ENCODE results near the gene VPS33B. TPM values are rescaled to one million over a fixed set of nuclear protein-coding genes. Genes with fewer than 3 reads are reported as not detected.
"Not testable (repeated sequence)": the region's sequence is repeated elsewhere in the genome, so short reads cannot be mapped to it uniquely, and the experiment has no call there.

Gene VPS33B
- total and polyA plus RNA-seq, 2 of the 8 experiments (the other 6 are each of a cell fraction or from before 2014, with no cell fraction given), result 11.8 to 17.3 TPM

- H2BK15ac ChIP-seq (ENCODE audit: low read length); H4K5ac ChIP-seq (ENCODE audit: insufficient read length, low read depth, low read length); H3K23ac ChIP-seq (ENCODE audit: insufficient read length); DNase-seq (ENCODE audit: low read depth in 1 of 2, low spot score in 2 of 2); H3K18ac ChIP-seq (ENCODE audit: extremely low read depth, low read length); H2BK5ac ChIP-seq (ENCODE audit: low read depth, low read length); H3K9ac ChIP-seq (replicated peaks in 1 of 4; ENCODE audit: extremely low read depth in 1 of 4, low read depth in 3 of 4, low read length in 3 of 4); H3K4me2 ChIP-seq (ENCODE audit: insufficient read depth in 1 of 2, low read depth in 2 of 2, low read length in 2 of 2); H3K4me3 ChIP-seq (ENCODE audit: extremely low read depth in 1 of 4, insufficient read depth in 2 of 4, low read depth in 3 of 4, low read length in 4 of 4); H4K8ac ChIP-seq (ENCODE audit: extremely low read depth, insufficient read depth, low read length); H3K79me2 ChIP-seq (ENCODE audit: control insufficient read depth in 1 of 2, insufficient read depth in 2 of 2, low read length in 2 of 2); H2BK20ac ChIP-seq (ENCODE audit: low read length); H3K27ac ChIP-seq (ENCODE audit: low read depth, low read length); H3K14ac ChIP-seq (ENCODE audit: insufficient read length); H3K79me1 ChIP-seq (ENCODE audit: low read depth, low read length); H3K56ac ChIP-seq (replicated peaks; ENCODE audit: insufficient read length, low read depth, low read length); POLR2A ChIA-PET (ENCODE audit: partially characterized antibody); H3K23me2 ChIP-seq (ENCODE audit: low read depth, low read length); H3K4me1 ChIP-seq (replicated peaks in 1 of 4; ENCODE audit: control insufficient read depth in 3 of 4, insufficient read depth in 4 of 4, low read length in 3 of 4); H4K20me1 ChIP-seq (replicated peaks in 1 of 2; ENCODE audit: control insufficient read depth in 1 of 2, insufficient read depth in 2 of 2, low read length in 2 of 2); H4K91ac ChIP-seq (replicated peaks; ENCODE audit: insufficient read length, low read length); H2AK5ac ChIP-seq (ENCODE audit: low read depth, low read length); FAIRE-seq; H3K4ac ChIP-seq (replicated peaks; ENCODE audit: insufficient read length, low read depth, low read length); H2BK120ac ChIP-seq (replicated peaks; ENCODE audit: low read depth, low read length); H3K9me3 ChIP-seq (ENCODE audit: insufficient read depth in 2 of 2, low read depth in 1 of 2, low read length in 1 of 2); H2BK12ac ChIP-seq (ENCODE audit: low read depth, low read length); H3K27me3 ChIP-seq (replicated peaks in 1 of 4; ENCODE audit: control insufficient read depth in 3 of 4, extremely low read depth in 1 of 4, insufficient read depth in 3 of 4, low read length in 3 of 4); H2AFZ ChIP-seq (ENCODE audit: low read length): not testable (repeated sequence)
- peaks cover 0 to 12% (median 6%) of the 10 kb centered on the region in 4 experiments; a peak in 4 of 8 replicates for H3K36me3 ChIP-seq (ENCODE audit: control insufficient read depth in 2 of 4, insufficient read depth in 4 of 4, low read length in 3 of 4)
- CTCF ChIA-PET (ENCODE audit: partially characterized antibody), result interaction anchor here (0.6 to 1.9 kb wide), 2 partner anchors 20 to 265 kb away, joined by 3 to 6 read pairs; no protein-coding TSS in a partner anchor
- WGBS, 2 experiments (ENCODE audit: extremely low coverage in 1 of 2, insufficient coverage in 1 of 2, insufficient read length in 1 of 2, insufficient replicate concordance in 2 of 2, low coverage in 1 of 2, low lambda C conversion rate in 2 of 2, missing lambda C conversion rate in 1 of 2), result 95% methylated on average over 10 of the region's 10 CpGs; no CpG with 5 or more reads in 1 of the 2 experiments
Measured at GRCh38 chr15:91013701-91014100, 8.7 kb downstream of the VPS33B start.

Data from H1 (cell line).